Astrocyte (in vitro differentiated cells and primary cell): Measurements from ENCODE around the gene RPL10A. TPM values are rescaled to one million over a fixed set of nuclear protein-coding genes. Genes with fewer than 3 reads are reported as not detected.

Experiments
- DNase-seq: peaks from one replicate; pipeline ENCODE4 v3.0.0-alpha.2; 2010; ENCODE audit warnings: low read depth
- FAIRE-seq: peaks from 2 replicates; lab custom pipeline; 2011; peaks lifted over from hg19 to GRCh38; lab: Jason Lieb, UNC
- H2AFZ ChIP-seq: 2 replicates; pipeline ENCODE4 v1.6.0; 2012; ENCODE audit warnings: low read depth, low read length, inconsistent platforms
- H3K27ac ChIP-seq: 2 replicates; pipeline ENCODE4 v1.5.1; 2011; ENCODE audit warnings: low read depth, low read length, inconsistent platforms
- H3K27me3 ChIP-seq: 2 replicates; pipeline ENCODE4 v1.6.0; 2011; ENCODE audit warnings: low read length, inconsistent platforms; ENCODE audit not compliant: insufficient read depth
- H3K36me3 ChIP-seq: 2 replicates; pipeline ENCODE4 v1.5.1; 2011; ENCODE audit warnings: low read length, inconsistent platforms; ENCODE audit not compliant: insufficient read depth
- H3K4me1 ChIP-seq: 2 replicates; pipeline ENCODE4 v1.5.1; 2011; ENCODE audit warnings: low read length, inconsistent platforms; ENCODE audit not compliant: insufficient read depth
- H3K4me2 ChIP-seq: 2 replicates; pipeline ENCODE4 v1.6.0; 2012; ENCODE audit warnings: low read length, inconsistent platforms
- H3K4me3 ChIP-seq: 2 replicates; pipeline ENCODE4 v1.5.1; 2011; ENCODE audit warnings: low read depth, mild to moderate bottlenecking, low read length, inconsistent platforms; ENCODE audit not compliant: insufficient read depth
- H3K79me2 ChIP-seq: 2 replicates; pipeline ENCODE4 v1.6.0; 2012; ENCODE audit warnings: mild to moderate bottlenecking, low read length, inconsistent platforms; ENCODE audit not compliant: insufficient read depth
- H3K9ac ChIP-seq: 2 replicates; pipeline ENCODE4 v1.6.0; 2012; ENCODE audit warnings: mild to moderate bottlenecking, low read length, inconsistent platforms
- H3K9me3 ChIP-seq: 2 replicates; pipeline ENCODE4 v1.5.1; 2012; ENCODE audit warnings: low read depth, mild to moderate bottlenecking, low read length, inconsistent platforms; ENCODE audit not compliant: insufficient read depth
- H4K20me1 ChIP-seq: 2 replicates; pipeline ENCODE4 v1.6.0; 2012; ENCODE audit warnings: low read length, inconsistent platforms; ENCODE audit not compliant: insufficient read depth
- H3K27ac Mint-ChIP-seq: one replicate; pipeline ENCODE4 v1.8.0; 2021; ENCODE audit warnings: mild to moderate bottlenecking, mixed read lengths; ENCODE audit not compliant: unreplicated experiment
- H3K27me3 Mint-ChIP-seq: one replicate; pipeline ENCODE4 v1.8.0; 2021; ENCODE audit warnings: low read depth, mixed read lengths; ENCODE audit not compliant: unreplicated experiment
- H3K36me3 Mint-ChIP-seq: one replicate; pipeline ENCODE4 v1.8.0; 2021; ENCODE audit warnings: low read depth, mixed read lengths; ENCODE audit not compliant: unreplicated experiment
- H3K4me1 Mint-ChIP-seq: one replicate; pipeline ENCODE4 v1.8.0; 2021; ENCODE audit warnings: low read depth, mixed read lengths; ENCODE audit not compliant: unreplicated experiment
- H3K4me3 Mint-ChIP-seq: one replicate; pipeline ENCODE4 v1.8.0; 2021; ENCODE audit warnings: mild to moderate bottlenecking, moderate library complexity, mixed read lengths; ENCODE audit not compliant: unreplicated experiment
- H3K9me3 Mint-ChIP-seq: one replicate; pipeline ENCODE4 v1.8.0; 2021; ENCODE audit warnings: mild to moderate bottlenecking, mixed read lengths; ENCODE audit not compliant: unreplicated experiment
- EZH2 ChIP-seq: IDR thresholded peaks from 2 replicates; pipeline ENCODE4 v1.6.1; 2012; ENCODE audit warnings: mild to moderate bottlenecking, low read length, inconsistent platforms; ENCODE audit not compliant: insufficient read depth
- total RNA-seq: library from RNA; stranded (reverse); gene quantifications from 2 replicates; pipeline ENCODE4 v1.2.1, GENCODE V29; 2021
- TF ChIP-seq, protein P1 (sequence below): IDR thresholded peaks from 2 replicates; pipeline ENCODE4 v1.5.1; 2011; ENCODE audit warnings: low read depth, mild to moderate bottlenecking, inconsistent platforms, low read length, moderate library complexity; ENCODE audit not compliant: insufficient read depth

RPL10A gene
- total RNA-seq, 1 donor from 2014 or later = 887 TPM

- Mint-ChIP-seq H3K27me3 (peaks cover 2% of the 10 kb centered on the region), H3K36me3 (peaks cover 3% of the 10 kb centered on the region), H3K4me1 (peaks cover 25% of the 10 kb centered on the region), H3K9me3 (peaks cover 1% of the 10 kb centered on the region), H3K27ac (no peak overlapping the region), H3K4me3 (no peak overlapping the region)
- Histone ChIP-seq H3K9me3 (no peaks in the 10 kb centered on the region), H3K4me2 (no peak overlapping the region), H3K4me3 (no peak overlapping the region), H3K4me1 (peaks cover 34% of the 10 kb centered on the region), H3K36me3 (no peaks in the 10 kb centered on the region), H4K20me1 (peaks cover 17% of the 10 kb centered on the region), H2AFZ (no peak overlapping the region), H3K27ac (no peak overlapping the region), H3K79me2 (peaks cover 20% of the 10 kb centered on the region), H3K9ac (no peak overlapping the region), H3K27me3 (no peaks in the 10 kb centered on the region)
- FAIRE-seq (no peak), DNase-seq (no peak)
- TF ChIP-seq, protein P1, sequence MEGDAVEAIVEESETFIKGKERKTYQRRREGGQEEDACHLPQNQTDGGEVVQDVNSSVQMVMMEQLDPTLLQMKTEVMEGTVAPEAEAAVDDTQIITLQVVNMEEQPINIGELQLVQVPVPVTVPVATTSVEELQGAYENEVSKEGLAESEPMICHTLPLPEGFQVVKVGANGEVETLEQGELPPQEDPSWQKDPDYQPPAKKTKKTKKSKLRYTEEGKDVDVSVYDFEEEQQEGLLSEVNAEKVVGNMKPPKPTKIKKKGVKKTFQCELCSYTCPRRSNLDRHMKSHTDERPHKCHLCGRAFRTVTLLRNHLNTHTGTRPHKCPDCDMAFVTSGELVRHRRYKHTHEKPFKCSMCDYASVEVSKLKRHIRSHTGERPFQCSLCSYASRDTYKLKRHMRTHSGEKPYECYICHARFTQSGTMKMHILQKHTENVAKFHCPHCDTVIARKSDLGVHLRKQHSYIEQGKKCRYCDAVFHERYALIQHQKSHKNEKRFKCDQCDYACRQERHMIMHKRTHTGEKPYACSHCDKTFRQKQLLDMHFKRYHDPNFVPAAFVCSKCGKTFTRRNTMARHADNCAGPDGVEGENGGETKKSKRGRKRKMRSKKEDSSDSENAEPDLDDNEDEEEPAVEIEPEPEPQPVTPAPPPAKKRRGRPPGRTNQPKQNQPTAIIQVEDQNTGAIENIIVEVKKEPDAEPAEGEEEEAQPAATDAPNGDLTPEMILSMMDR = no peak
- TF ChIP-seq EZH2 = no peak
These were observed 31.2 kb downstream of the RPL10A start for GRCh38 chr6:35499372-35499771.

DNA sequence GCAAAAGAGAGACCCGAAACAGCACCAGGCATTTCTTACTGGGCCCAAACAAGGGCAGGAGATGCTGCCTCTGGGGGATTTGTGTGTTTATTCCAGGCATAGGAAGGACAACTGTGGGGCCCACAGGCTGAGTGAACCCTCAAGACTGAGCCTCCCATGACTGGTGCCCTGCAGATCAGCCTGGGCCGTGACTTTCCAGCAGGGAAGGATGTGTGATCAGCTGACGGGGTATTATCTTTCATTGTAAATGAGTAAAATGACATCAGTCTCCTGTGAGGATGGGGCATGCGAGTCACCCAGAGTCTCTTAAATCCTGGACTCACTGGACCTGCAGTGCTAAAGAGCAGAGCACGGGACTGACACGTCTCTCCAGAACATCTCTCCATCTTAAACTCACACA is 32.6 kb downstream of the RPL10A start:
- Histone ChIP-seq H3K9ac (no peak overlapping the region), H2AFZ (no peak overlapping the region), H3K27me3 (no peaks in the 10 kb centered on the region), H3K27ac (no peak overlapping the region), H3K79me2 (peaks cover 6% of the 10 kb centered on the region), H3K4me1 (peaks cover 20% of the 10 kb centered on the region), H3K4me3 (no peak overlapping the region), H4K20me1 (peaks cover 3% of the 10 kb centered on the region), H3K4me2 (no peak overlapping the region), H3K36me3 (no peaks in the 10 kb centered on the region), H3K9me3 (no peaks in the 10 kb centered on the region)
- Mint-ChIP-seq H3K4me3 (peak overlapping the region; percentile 55), H3K36me3 (no peaks in the 10 kb centered on the region), H3K9me3 (no peaks in the 10 kb centered on the region), H3K27me3 (peaks cover 6% of the 10 kb centered on the region), H3K27ac (no peak overlapping the region), H3K4me1 (peaks cover 19% of the 10 kb centered on the region)
- peak; percentile 23 for DNase-seq
- no peak for FAIRE-seq
- no peak for TF ChIP-seq EZH2
- TF ChIP-seq, protein P1 = no peak

- Histone ChIP-seq H3K27me3 (peaks cover 3% of the 10 kb centered on the region), H3K4me3 (no peak overlapping the region), H3K27ac (no peak overlapping the region), H4K20me1 (no peaks in the 10 kb centered on the region), H3K4me1 (peaks cover 17% of the 10 kb centered on the region), H3K9ac (no peak overlapping the region), H3K79me2 (no peaks in the 10 kb centered on the region), H3K4me2 (no peak overlapping the region), H3K9me3 (no peaks in the 10 kb centered on the region), H2AFZ (no peak overlapping the region), H3K36me3 (no peaks in the 10 kb centered on the region)
- H3K9me3 Mint-ChIP-seq = no peaks in the 10 kb centered on the region
- no peak overlapping the region for H3K4me3 Mint-ChIP-seq
- no peak overlapping the region for H3K27ac Mint-ChIP-seq
- H3K36me3 Mint-ChIP-seq = no peaks in the 10 kb centered on the region
- peaks cover 19% of the 10 kb centered on the region for H3K4me1 Mint-ChIP-seq
- no peak for TF ChIP-seq EZH2
- TF ChIP-seq, protein P1 = no peak
- FAIRE-seq (no peak), DNase-seq (no peak)
- H3K27me3 Mint-ChIP-seq = peaks cover 10% of the 10 kb centered on the region
These were observed 33.6 kb downstream of the RPL10A start for GRCh38 chr6:35501784-35502183.
